NCI-H1694 treated with DMSO at 0.1 percent for 48 hours (cell line): ENCODE results near the gene SLC25A22.

Experiments
- DNase-seq: peaks from one replicate; lab custom pipeline; 2025; lab: John Stamatoyannopoulos, UW

The SLC25A22 gene

DNA sequence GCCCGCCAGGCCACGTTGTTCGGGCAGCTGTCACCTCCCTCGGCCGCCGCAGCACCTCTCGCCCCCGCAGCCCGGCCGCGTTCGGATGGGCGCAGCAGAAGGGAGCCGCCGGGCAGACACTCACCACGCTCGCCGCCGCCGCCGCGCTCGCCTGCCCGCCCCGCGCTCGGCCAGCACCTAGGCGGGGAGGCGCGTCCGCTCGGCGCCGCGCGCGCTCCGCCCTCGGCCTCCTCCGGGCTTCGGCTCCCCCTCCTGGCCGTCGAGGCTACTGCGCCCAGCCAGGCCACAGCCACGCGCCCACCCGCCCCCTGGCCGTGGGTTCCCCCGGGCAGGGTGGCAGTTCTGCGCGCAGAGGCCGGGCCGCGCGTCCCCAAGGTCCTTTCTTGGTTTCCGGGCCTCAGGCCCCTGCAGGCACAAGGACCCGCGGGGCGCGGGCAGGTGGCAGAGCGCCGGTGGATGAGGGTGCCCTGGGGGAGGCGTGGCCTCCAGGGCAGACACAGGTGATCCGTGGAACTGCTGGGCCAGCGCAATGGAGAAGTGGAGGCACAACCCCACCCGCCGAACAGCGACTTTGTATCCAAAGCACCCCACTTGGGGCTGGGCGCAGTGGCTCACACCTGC is at the start of gene SLC25A22:
TSS of gene SLC25A22 (minus strand) at position 189 of the 621 bp plus-strand sequence. CDS start 3,275 bp downstream, outside the sequence.
- DNase-seq, result peak; percentile 16

- no peak for DNase-seq
These were observed 49.8 kb upstream of the SLC25A22 start for GRCh38 chr11:847876-848275.

DNA sequence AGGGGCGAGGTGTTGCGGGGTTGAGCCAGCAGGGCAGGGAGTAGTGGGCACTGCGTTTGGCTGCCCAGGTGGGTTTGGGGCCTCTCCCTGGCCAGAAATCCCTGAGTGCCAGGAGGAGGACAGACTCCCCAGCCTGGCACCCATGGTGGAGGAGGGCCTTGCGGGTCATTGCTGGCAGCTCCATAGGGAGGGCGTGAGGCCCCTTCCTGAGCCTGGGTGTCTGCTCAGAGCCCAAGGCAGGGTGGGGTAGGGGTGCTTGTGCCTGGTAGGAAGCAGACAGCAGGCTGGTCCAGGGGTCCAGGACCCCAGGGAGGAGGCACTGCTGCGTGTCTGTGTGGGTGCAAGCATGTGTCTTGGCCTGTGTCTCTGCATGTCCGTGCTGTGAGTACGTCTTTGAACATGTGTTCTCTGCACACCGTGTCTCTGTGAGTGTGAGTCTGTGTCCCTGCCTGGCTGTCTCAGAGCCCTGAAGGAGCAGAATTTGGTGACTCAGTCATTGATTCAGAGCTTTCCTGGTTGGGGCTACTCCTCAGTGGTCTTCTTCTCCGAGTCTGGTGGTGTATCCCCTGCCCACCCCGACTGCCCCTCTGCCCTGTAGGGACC is 48.5 kb upstream of the SLC25A22 start:
- no peak for DNase-seq

- DNase-seq, result no peak
These were observed 47.9 kb upstream of the SLC25A22 start for GRCh38 chr11:845872-846495.

DNA sequence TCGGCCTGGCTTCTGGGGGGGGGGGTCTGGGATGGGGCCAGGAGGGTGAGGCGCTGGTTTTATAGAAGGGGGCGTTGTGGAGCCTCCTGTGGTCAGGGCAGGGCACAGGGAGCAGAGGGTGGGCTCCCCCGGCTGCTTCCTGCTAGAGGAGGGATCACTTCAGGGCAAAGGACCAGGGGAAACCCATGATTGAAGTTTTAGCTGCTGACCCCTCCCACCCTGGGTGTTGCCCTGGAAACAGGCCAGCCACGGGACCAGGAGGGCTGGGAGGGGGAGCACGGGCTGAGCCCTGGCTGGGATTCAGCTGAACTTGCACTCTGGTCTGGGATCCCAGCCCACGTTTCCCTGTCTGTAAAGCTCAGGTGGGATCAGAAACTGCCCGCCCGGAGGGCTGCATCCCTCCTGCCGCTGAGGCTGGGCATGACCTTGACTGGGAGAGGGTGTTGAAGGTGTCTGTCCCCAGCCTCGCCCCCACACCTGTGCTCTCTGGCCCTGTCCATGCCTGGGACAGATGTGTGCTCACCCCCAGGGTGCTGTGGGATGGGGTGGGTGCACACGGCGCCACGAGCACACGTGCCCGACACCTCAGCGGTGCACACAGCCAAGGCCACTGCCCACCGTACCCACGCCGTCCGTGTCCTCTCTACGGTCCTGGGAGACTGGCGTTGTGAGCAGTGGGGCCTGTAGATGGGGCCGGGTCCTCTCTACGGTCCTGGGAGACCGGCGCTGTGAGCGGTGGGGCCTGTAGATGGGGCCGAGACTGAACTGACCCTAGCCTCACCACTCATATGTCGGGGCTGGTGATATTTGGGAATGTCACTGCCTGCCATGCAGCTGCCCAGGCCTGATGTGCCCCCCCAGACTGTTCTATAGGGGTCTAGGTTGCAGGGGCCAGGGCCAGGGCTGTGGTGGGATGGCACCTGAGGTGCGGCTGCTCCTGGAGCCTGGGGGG is 46.9 kb upstream of the SLC25A22 start:
- peak; percentile 59 for DNase-seq

DNA sequence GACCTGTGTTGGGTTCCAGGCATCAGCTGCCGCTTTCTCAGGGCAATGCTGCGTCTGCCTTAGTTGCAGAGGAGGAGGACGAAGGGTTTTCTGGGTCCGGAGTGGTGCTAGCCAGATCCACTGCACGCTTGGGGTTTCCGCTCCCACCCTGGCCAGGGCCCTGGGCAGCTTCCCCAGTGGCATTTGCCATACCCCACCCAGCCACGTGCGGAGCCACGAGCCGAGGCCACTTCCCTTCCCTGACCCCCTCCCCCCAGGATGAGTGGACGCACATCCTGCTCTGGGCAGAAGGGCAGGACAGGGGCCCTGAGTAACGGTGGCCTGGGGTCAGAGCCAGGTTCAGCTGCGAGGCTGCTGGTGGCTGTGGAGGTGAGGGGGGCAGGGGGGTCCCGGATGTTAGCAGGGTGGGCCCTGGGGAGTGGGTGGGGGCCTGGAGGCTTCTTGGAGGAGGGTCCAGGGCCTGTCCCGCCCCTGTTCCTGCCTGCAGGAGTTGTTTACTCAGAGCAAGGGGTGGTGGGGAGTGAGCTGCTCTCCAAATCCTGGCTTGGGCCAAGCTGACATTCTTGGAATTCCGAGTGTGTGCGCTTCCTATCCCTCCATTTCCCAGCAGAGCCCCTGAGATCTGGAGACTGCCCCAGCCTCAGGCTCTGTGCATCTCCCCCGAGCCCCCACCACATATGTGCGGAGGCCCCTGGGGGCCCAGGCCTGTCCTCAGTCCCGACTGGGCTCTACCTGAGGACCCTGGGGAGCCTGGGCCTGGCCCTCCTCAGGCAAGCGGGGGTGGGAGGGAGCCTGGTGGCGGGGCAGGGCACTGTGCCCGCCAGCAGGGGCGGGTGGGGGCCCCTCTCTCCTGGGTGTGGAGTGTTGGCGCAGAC is 46.0 kb upstream of the SLC25A22 start:
- DNase-seq, result no peak

DNA sequence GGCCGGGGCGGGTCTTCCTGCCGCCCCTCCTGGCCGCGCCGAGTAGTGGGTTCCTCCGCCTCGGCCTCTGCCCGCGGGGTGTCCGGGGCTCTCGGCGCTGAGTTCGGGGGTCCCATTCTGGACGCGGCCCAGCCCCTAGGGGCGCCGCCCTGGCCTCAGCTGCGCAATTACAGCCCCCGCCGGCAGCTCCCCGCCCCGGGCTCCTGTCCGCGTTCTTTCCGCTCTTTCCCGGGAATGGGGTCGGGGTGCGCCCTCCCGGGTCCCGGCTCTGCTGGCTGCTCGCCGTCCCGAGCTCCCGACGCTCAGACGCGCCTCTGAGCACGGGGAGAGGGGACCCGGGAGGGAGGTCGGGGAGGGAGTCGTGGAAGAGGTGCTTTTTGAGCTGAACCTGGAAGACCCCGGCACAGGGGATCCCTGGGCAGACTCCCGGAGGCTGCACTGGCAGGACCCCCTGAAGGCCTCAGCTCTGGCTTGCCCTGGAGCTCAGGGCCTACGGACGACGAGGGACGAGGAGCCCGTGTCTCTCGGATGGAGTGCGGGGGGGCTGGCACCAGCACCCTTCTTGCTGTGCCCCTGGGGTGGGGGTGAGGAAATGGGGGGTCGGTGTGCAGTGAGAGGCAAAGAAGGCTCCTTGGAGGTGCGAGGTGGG is 45.1 kb upstream of the SLC25A22 start:
- DNase-seq, result no peak

DNA sequence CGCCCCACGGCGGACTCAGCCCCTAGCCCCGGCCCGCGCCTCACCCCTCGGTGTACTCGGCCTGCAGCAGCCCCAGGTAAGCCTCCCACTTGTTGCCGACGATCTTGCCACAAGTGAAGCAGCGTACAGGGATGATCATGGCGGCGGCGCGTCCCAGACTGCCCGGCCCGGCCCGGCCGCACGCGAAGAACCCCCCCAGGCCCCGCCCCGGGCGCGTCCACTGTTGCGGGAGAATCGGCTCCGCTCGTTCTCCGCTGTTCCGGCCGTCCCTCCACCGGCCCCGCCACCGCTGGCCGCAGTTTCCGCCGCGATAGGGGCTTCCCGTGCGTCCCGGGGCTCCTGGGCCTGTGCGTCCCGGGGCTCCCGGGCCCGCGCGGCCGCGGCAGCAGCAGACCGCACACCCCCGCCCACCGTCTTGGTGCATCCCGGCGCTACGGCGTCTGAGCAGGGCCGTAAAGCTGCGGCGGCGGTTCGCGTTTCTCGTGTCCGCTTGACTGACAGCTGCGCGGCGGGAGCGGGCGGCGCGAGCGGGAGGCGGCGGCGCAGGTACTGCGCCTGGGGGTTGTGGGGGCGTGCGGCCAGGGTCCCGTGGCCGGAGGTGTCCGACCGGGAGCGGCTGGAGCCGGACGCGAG is 44.4 kb upstream of the SLC25A22 start, which contains the start of the genes POLR2L and TSPAN4:
TSS of gene POLR2L (minus strand) at position 160 of the 633 bp plus-strand sequence. CDS start at position 139, 21 bp downstream.
TSS of gene TSPAN4 (plus strand) at position 483 of the 633 bp plus-strand sequence. CDS start 7,453 bp downstream, outside the sequence.
- DNase-seq, result peak; percentile 52

DNA sequence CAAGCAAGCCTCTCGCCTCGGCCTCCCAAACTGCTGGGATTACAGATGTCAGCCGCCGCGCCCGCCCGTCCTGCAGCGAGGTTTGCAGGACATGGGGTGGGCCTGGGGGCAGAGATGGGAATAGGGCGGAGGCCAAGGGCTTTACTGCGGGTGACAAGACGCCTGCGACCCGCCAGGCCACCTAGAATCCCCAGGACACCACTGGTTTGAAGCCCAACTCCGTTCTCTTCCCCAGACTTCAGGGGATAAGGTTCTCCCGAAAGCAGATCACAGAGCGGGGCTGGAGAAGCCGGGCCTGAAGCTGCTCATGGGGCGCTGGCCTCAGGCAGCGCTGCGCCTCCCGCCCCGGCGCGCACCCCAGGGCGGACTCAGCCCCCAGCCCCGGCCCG is 43.9 kb upstream of the SLC25A22 start:
- no peak for DNase-seq

DNA sequence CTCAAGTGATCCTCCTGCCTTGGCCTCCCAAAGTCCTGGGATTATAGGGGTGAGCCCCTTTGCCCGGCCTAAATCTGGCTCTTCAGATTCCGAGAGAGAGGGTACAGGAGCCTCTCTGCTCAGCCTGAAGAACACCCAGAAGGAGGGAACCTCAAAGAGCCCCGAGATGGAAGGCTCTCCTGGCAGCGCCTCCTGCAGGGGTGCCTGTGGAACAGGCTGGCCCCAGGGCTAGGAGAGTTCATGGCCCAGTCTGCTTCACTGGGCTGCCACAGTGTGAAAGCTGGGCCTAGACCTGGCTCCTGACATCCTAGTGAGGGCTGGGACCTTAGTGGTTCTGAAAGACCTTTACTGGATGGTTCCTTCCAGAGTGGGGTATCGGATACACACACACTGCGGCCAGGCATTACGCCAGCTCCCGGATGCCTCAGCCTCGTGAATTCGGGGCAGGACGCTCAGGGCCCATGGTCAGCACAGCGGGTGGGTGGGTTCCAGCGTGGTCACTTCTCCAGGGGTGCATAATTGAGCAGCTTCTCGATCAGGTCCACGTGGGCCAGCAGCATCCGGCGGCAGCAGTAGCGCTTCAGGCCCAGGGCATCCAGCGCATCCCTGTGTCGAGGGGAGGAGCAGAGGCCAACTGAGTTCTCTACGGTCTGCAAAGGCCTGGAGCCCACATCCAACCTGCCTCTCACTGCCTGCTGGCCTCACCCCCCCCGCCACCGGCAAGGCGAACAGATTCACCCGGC is 42.0 kb upstream of the SLC25A22 start:
- no peak for DNase-seq

DNA sequence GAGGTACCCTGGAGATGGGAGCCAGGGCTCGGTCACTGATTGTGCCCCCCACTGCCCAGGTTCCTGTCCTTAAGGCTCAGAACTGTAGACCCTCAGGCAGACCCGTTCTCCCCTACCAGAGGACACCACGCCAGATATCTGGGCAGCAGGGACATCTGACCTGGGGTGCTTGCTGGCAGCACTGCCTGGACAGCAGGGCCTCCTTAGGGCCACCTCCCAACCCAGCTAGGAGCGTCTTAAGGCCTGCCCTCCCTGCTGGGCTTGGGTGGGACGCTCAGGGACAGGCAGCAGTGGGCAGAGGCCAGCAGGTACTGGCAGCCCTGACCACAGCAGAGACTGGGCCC is 41.2 kb upstream of the SLC25A22 start:
- no peak for DNase-seq

DNA sequence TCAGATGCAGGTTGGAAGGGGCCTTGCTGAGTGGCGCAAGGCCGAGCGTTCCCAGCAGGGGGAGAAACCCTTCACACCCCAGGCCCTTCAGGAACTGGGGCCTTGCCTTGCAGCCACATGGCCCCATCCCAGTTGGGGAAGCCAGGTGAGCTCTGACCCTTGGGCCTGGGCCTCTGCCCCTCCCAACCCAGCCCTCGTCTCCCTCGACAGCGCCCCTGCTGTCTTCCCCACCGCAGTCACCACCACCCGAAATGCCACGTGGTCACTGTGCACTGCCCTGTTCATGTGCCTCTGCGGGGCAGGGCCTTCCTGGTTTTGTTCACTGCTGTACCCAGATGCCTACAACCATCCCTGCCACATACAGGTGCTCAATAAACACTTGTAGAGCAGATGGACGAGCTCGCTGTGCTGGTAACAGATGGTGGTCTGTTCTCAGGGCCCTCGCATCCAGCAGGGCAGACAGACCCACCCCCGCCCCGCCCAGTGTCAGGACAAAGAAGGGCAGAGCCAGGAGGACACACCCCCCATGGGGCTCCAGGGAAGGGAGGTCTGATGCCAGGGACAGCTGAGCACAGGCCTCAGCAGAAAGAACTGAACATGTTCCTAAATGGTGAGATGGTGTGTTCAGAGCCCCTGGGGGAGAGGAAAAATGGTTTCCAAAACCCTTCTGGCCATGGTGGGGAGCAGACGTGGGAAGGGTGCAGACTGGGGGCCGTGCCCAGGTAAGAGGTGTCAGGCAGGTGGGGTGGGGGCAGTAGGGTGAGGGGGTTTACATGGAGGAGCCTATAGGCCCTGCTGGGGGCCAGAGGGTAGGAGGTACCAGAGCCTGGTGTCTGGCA is 40.6 kb upstream of the SLC25A22 start:
- no peak for DNase-seq

GRCh38 chr11:837990-838307 is 39.9 kb upstream of the SLC25A22 start:
- no peak for DNase-seq

GRCh38 chr11:837189-837989 is 39.3 kb upstream of the SLC25A22 start:
- DNase-seq, result no peak

- no peak for DNase-seq
These were observed 38.6 kb upstream of the SLC25A22 start for GRCh38 chr11:836700-837099.

GRCh38 chr11:836274-836673 is 38.2 kb upstream of the SLC25A22 start:
- DNase-seq, result no peak

DNA sequence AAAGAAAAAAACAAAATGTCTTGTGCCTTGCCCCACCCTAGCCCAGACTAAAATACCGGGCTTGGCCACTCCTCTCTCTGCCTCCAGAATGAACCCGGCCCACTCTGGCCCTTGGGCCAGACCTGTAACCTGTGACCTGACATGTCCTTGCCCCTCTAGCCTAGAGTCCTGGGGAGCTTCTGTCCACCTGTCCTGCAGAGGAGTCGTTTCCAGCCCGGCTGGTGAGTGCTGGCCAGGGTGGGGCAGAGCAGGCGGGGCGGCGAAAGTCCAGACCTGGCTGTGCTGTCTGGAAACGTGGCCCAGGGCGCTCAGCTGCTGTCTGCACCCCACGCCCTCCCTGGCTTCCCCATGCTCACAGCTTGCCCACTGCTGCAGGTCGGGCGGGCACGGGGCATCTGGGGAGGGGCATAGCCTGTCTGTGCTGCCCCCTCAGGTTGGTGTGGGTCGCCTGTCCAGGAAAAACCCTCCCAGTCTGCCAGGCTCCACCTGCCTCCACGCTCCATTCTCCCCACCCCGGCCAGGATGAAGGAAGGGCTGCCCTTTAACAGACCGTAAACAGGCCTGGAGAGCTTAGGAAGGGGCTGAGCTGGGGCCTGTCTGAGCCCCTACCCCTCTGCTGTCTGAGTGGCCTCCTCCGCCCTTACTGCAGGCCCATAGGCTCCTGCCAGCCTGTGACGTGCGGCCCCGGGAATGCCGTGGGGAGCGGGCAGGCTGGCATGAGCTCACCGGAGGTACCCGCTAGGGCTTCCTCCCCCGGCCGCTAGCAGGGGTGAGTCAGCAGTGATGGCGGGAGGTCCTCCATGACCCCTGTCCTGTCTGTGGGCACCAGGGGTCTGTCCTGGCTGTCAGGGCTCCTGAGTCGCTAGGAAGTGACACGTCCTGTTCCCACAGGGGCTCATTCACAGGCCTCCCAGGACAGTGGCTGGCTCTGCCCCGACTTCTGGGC is 36.6 kb upstream of the SLC25A22 start:
- no peak for DNase-seq
